ENCODE measurements around the gene RPTOR.

RPTOR gene

DNA sequence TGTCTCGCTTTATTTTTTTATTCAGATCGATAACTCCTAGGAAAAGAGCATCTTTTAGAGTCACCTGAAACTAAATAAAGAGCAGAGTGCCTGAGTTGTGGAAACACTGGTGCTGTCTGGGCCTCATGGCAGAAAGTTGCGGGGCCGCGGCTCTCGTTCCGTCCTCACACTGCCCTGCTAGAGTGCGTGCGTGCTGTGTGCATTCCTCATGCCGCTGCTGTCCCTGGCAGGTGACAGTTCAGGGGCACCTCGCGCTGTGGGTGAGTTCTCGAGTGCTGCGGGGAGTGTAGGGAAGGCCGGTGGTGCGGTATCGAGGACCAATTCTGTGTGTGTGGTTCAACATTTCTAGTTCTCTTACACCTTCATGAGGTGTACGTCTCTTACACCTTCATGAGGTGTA is 136.6 kb downstream of the RPTOR start:
- in situ Hi-C loops (cut with HindIII; ENCODE audit: low sequenced_read_pairs), result no loop called here
- no peak overlapping the region for H3K4me3 ChIP-seq (ENCODE audit: low read depth, low read length)
- DNase-seq (ENCODE audit: low read depth), result no peak
- TF ChIP-seq, protein P1, sequence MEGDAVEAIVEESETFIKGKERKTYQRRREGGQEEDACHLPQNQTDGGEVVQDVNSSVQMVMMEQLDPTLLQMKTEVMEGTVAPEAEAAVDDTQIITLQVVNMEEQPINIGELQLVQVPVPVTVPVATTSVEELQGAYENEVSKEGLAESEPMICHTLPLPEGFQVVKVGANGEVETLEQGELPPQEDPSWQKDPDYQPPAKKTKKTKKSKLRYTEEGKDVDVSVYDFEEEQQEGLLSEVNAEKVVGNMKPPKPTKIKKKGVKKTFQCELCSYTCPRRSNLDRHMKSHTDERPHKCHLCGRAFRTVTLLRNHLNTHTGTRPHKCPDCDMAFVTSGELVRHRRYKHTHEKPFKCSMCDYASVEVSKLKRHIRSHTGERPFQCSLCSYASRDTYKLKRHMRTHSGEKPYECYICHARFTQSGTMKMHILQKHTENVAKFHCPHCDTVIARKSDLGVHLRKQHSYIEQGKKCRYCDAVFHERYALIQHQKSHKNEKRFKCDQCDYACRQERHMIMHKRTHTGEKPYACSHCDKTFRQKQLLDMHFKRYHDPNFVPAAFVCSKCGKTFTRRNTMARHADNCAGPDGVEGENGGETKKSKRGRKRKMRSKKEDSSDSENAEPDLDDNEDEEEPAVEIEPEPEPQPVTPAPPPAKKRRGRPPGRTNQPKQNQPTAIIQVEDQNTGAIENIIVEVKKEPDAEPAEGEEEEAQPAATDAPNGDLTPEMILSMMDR (IDR thresholded peaks at IDR 0.05; ENCODE audit: low read depth, low read length, missing control alignments), result no peak

- TF ChIP-seq, protein P1 (IDR thresholded peaks at IDR 0.05; ENCODE audit: low read depth, low read length, missing control alignments), result no peak
- no peak for DNase-seq (ENCODE audit: low read depth)
- in situ Hi-C loops (cut with HindIII; ENCODE audit: low sequenced_read_pairs), result no loop called here
- H3K4me3 ChIP-seq (ENCODE audit: low read depth, low read length), result no peak overlapping the region
Observed at GRCh38 chr17:80682372-80682771, 137.7 kb downstream of the RPTOR start.

GRCh38 chr17:80683625-80684104 is 139.0 kb downstream of the RPTOR start:
- no peak for DNase-seq (ENCODE audit: low read depth)
- TF ChIP-seq, protein P1 (IDR thresholded peaks at IDR 0.05; ENCODE audit: low read depth, low read length, missing control alignments), result no peak
- no peak overlapping the region for H3K4me3 ChIP-seq (ENCODE audit: low read depth, low read length)
- in situ Hi-C loops (cut with HindIII; ENCODE audit: low sequenced_read_pairs), result no loop called here

DNA sequence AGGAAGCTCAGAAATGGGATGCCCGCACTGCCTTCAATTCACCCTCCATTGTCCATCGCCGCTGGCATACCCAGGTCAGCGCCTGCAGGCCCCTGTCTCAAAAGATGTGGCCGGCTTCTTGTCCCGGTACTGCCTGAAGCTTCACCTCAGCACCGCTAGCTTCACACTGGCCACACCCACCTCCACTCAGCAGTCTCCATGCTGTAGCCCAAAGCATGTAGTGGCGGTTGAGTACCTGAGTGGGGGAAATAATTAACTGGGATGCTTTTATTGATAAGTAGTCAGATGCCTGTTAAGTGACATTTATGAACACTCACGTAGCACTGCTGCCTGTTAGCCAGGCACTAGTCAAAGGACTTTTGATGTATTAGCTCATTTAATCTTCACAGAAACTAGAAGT is 143.2 kb downstream of the RPTOR start:
- no peak for DNase-seq (ENCODE audit: low read depth)
- TF ChIP-seq, protein P1 (IDR thresholded peaks at IDR 0.05; ENCODE audit: low read depth, low read length, missing control alignments), result no peak
- no peak overlapping the region for H3K4me3 ChIP-seq (ENCODE audit: low read depth, low read length)
- in situ Hi-C loops (cut with HindIII; ENCODE audit: low sequenced_read_pairs), result no loop called here

DNA sequence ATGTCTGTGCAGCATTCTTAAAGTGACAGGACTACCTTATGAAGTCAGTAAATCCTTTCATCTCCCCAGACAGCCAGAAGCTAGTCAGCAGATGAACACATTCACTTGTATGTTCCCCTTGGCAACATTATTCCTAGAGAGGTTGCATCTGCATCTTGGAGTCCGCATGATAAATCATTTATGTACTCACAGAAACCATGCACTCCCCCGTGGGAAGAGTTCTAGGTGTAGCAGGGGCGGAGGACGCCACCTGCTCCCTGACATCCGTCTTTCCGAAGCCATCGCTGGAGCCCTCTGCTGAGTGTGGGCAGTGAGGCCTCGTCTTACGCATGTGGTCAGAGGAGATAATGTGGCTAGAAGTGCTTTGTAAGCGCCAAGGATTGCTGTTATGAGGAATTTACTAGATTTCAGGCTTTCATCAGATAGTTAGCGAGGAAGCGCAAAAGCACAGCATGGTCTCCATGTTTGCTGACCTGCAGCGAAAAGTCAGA is 144.5 kb downstream of the RPTOR start:
- TF ChIP-seq, protein P1 (IDR thresholded peaks at IDR 0.05; ENCODE audit: low read depth, low read length, missing control alignments), result no peak
- no peak overlapping the region for H3K4me3 ChIP-seq (ENCODE audit: low read depth, low read length)
- in situ Hi-C loops (cut with HindIII; ENCODE audit: low sequenced_read_pairs), result no loop called here
- no peak for DNase-seq (ENCODE audit: low read depth)

- no peak for DNase-seq (ENCODE audit: low read depth)
- TF ChIP-seq, protein P1 (IDR thresholded peaks at IDR 0.05; ENCODE audit: low read depth, low read length, missing control alignments), result no peak
- in situ Hi-C loops (cut with HindIII; ENCODE audit: low sequenced_read_pairs), result no loop called here
- no peak overlapping the region for H3K4me3 ChIP-seq (ENCODE audit: low read depth, low read length)
Observed at GRCh38 chr17:80691784-80692183, 147.1 kb downstream of the RPTOR start.
